CD1c-positive myeloid dendritic cell (primary cell): Measurements from ENCODE around the gene ADGRB3.

Experiments used
- DNase-seq: peaks from one replicate; pipeline ENCODE4 v3.0.0-alpha.2; 2016; ENCODE audit errors: extremely low spot score

ADGRB3 gene

DNA sequence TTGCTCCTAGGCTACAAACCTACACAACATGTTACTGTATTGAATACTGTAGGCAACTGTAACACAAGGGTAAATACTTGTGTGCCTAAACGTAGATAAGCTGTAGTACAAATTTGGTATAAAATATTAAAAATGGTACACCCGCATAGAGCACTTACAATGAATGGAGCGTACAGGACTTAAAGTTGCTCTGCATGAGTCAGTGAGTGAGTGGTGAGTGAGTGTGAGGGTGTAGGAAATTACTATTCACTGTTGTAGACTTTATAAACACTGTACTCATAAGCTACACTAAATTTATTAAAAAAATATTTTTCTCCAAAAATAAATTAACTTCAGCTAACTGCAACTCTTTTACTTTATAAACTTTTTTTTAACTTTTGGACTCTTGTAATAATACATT lies 391.6 kb downstream of the ADGRB3 start:
- no peak for DNase-seq

DNA sequence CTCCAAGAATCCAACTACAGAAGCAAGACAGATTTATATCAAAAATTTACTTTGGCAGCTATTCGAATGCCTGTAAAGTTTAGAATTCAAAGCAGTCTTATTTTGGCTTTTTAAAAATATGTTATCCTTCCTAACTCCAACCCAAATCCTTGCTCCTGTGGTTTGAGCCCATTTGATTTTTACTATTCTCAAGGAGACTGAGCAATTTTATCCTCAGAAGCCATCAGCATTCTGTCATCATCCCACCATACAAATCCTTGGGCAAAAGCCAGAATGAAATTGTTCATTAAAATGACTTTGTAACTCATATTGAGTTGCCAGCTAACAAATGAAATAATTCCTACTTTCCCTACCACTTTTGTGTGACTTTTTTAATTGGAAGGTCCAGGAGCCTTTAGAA lies 392.8 kb downstream of the ADGRB3 start:
- no peak for DNase-seq

DNA sequence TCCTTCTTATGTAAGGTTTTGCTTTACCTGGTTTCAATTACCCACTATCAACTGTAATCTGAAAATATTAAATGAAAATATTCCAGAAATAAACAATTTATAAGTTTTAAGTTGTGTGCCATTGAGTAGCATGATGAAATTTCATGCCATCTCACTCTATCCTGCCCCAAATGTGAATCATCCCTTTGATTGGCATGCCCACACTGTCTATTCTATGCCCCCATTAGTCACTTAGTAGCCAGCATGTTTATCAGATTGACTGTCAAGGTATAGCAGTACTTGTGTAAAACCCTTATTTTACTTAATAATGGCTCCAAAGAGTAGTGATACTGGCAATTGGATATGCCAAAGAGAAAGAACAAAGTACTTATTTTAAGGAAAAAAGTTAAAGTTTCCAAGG lies 403.8 kb downstream of the ADGRB3 start:
- DNase-seq, result no peak

DNA sequence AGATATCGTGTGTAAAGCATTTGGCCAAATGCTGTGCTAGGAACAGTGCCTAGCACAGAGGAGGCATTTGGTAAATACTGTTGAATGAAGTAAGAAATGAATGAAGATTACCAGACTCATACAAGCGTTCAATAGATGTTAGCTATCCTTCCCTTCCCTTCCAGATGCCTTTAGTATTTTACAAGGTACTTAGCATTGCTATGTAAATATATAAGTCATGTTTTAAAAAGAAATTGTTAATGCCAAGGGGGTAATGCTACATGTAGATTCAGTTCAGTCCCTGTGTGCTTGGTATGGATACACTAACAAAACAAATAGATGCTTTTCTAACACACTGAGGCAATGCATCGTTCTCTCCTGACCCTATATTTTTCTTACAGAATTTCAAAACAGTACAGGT lies 407.2 kb downstream of the ADGRB3 start:
- DNase-seq, result no peak

DNA sequence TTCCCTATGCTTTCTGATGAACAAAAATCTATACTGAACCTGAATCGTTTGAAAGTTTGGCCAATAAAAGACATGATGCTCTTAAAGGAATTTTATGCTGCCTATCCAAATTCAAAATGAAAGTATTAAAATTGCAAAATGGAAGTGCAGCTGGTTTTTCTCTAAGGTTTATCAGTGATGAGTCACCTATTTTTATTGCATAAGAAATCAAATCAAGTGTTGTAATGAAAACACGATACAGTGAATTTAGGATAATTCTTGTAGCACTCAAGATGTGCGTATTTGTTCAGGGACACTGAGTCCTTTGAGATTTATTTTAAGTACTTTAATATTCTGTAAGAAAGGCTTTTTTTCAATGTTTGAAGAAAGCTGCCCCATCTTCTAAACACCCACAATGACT lies 409.5 kb downstream of the ADGRB3 start:
- DNase-seq, result no peak

DNA sequence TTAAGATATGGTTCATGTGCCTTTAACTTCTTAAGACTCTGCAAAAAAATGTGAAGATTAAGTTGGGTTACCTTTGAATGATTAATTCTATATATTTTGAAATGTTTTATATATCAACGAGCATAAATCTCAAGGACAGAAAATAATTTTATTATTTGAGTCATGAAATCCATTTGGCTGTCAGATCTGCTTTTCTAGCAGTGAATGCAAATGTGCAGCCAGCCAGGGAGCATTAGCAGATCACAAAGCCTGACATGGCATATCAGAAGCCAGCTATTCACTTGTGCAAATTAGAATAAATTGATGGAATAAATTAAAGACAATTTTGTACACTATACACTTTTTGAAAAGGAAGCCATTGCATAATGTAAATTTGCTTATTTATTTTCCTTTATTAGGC lies 424.3 kb downstream of the ADGRB3 start:
- no peak for DNase-seq

DNA sequence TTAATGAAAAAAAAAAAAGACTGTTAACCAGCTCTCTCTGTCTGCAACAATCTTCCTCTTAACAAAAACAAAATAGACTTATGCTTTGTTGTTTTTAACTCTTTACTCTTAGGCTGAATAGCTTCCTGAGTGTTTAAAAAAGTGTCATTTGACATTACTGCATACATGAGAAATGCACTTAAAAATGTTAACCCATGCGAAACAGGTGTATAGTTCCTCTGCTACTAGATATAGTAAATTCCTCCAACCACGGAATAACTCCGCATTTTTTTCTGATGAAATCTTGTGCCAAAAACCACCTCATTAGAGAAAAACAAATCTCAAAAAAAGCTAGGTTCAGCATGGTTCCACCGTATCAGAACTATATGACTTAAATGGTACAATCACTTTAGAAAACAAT lies 426.0 kb downstream of the ADGRB3 start:
- DNase-seq, result no peak

DNA sequence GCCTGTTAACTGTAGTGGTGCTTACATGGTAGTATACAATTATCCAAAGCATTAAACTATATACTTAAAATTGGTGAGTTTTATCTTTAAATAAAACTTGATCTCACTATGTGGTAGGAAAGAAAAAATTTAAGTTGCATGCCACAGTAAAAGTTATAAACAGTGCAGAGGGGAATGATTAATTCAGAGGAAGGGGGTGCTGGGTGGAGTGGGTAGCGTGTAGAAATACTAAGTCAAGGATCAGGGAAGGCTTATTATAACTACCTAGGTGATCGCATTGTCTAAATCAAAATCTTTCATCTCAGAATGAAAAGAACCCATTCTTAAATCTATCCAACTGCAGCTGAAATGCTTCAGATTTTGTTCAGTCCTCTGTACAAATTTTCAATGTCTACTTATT lies 428.3 kb downstream of the ADGRB3 start:
- DNase-seq, result no peak

DNA sequence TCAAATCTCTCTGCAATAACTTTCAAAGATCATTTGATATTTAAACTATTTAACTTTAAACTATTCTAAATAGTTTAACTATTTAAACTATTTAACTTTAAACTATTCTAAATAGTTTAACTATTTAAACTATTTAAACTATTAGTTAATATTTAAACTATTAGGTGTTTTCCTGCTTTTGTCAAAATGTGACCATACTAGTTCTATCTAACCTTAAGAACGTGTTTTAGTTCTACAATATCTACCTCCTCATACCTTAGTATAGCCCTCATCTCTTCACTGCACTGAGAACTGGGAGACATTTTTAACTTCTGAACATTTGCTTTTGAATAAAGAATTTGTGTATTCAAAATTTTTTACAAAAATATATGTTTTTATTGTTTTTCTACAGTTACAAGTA lies 429.1 kb downstream of the ADGRB3 start:
- no peak for DNase-seq

DNA sequence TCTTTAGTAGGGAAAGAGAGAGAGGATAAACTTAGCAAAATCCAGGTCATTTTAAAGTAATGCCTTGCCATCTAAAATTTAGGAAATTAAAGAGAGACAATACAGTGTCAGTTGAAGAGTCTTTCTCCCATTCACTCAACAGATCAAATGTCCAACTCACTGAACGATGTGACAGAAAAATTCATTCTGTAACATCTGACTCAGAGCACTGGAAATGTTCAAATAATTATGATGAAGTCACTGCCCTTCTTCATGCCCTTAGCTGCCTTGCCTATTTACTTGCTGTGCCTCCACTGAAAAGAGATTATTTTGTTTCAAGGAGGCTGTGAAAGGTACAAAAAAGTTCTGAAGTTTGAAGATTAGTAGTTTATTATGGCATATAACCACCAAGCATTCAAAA lies 434.8 kb downstream of the ADGRB3 start:
- no peak for DNase-seq

DNA sequence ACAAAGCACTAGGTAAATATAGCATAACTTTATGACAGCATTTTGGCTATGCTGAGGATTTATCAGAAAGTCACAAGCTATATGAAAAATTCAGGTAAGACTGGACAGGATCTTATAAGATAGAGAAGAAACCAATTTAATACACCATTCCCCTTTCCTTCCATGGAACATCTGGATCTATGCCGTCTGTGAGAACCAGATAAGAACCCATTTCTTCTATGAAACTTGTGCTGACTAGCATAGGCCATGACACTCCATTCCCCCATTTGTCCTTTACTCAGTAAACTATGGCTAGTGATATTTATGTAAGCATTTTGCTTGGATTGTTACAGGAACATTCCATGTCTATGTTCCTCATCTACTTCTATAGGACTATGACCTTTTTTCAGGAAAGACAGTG lies 437.7 kb downstream of the ADGRB3 start:
- no peak for DNase-seq

DNA sequence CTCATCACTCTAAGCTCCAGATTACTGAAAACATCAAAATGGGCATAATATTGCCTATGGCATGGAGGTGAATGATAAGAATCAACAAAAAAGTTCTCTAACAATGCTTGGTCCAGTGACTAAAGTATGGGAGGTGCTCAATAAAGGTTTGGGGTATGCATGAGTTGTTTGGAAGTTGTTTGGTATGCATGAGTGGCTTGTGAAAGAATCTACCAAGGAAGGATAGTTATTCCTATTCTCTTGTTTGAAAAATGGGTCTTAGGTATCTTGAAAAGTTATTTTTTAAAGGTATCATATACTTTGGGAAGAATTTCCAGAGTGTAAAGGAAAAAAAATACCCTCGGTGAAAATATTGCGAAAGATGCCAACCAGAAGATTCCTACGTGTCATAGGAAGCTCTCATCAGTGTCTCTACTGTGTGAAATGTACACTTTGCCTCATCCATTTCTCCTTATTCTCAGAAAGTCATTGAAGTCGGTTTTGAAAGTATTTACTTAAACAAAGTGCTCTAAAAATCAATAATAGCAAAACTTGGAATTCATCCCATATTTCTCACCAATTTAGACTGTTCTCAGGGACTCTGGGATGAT lies 449.8 kb downstream of the ADGRB3 start:
- no peak for DNase-seq

DNA sequence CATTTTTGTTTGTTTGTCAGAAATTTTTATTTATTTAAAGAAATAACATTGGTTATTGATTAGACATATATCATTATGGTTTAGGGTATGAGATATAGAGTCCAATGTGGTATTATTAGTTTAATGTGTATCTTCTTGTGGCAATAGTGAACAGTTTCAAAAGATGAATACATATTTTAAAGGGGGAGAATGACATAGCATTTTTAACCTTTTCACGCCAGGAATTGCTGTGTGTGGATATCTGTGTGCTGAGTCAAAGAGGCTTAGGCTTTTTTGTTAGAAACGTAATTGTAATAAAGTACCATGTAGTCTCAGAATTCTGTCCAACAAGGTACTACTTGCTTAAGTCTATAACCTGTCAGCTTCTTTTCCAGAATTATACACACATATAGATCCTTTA lies 451.6 kb downstream of the ADGRB3 start:
- DNase-seq, result no peak

DNA sequence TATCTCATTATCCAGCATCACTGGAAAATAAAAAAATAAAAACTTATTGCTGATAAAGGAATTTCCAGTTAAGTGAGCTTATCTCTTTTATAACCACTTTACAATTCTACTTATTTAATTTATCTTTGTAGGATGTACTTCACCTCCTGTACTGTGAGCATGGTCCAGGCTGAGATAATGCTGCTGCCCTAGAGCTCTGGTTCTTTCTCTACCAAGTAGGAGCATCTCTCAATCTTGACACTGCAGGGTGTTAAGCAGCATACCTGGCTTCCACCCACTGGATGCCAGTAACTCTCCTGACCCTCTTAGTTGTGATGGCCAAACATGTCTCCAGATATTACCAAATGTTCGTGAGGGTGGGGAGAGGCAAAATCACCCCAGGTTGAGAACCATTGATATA lies 454.5 kb downstream of the ADGRB3 start:
- DNase-seq, result no peak

DNA sequence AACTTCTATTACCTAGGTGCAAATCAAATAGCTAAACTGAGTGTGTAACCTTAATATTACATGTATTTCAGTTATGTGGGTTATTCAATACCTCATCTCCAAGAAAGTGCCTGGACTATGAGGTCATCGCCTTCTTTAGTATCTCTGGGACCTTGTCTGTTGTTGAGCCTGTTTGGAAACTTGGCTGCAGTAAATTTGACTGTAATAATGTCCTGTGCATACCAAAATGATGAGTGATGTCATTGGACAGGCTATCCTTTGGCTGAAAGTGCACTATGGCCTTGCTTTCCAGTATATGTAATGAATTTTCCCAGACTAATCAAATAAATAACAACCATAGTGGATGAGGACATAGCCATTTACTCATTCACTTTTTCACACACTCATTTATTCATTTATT lies 455.1 kb downstream of the ADGRB3 start:
- DNase-seq, result no peak

DNA sequence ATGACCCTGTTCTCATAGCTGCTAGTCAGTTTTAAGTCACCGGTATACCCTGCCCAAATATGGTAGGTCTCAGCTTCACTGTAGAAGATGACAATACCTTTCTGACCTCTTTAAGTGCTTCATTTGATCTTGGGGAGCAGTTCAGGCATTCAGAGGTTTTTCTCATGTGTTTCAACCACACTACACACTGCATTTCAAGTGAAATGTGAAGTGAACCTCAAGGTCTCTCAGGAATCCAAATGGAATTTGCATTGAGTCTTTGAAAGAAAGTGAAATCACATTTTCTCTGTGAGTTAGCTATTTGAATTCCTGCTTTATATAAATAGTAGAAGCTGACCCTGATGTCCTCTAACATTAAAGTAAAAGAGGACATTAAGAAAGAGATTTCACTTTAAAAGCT lies 461.6 kb downstream of the ADGRB3 start:
- no peak for DNase-seq

DNA sequence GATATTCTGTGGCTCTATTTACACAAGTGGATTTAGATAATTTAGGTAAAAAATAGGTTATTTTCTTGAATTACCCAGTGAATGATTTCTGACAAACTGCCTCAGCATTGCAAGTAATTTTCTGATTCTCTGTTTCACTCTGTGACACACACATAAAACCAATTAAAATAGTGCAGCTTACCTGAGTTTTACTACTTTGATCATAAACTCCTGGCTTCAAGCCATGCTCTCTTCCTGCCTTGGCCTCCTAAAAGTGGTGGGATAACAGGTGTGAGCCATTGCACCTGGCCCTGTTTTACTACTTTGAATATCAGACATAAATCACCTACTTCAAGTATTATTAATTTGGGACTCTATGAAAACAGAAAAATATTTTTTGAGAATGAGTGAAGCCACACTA lies 462.9 kb downstream of the ADGRB3 start:
- DNase-seq, result no peak

DNA sequence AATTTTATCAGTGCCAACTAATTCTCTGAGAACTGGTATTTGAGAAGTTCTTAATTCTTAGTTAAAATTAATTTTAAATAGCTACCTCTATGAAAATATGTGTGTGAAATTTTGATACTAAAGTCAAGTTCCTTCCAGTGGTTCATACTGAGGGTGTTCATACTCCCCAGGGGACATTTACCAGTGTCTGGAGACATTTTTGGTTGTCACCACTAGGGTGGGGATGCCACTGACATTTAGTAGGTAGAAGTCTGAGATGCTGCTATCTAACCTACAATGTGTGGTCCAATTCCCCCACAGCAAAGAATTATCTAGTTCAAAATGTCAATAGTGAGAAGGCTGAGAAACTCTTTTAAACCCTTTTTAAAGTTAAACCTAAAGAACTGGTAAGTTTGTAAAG lies 463.8 kb downstream of the ADGRB3 start:
- DNase-seq, result no peak

DNA sequence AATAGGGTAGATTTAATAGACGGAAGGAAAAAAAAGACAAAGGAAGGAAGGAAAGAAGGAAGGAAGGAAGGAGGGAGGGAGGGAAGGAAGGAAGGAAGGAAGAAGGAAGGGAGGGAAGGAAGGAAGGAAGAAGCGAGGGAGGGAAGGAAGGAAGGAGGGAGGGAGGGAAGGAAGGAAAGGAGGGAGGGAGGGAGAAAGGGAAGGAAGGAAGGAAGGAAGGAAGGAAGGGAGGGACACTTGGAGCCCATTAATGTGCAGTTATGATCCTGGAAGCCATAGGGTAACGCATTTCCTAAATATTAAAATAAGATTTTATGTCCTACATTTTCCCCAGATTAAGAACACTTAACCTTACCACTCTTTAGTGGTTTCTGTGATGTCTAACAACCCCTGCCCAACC lies 465.7 kb downstream of the ADGRB3 start:
- no peak for DNase-seq

DNA sequence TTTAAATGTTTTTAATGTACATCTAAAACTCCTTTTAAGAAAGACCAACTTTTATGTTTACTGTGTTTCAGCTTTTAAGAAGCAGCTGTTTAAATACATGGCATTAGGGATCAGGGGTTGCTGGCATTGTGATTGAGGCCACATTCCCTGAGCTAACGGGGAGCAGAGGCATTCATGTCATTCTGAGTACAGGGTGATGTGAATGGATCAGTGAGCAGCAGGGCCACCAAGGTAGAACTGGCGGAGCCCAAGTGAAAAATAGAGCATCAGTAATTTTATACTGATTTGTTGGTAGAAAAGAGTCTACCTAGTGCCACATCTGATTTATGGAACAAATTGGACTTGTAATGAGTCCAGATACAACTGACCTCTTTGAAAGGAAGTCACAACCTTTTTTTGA lies 467.3 kb downstream of the ADGRB3 start:
- DNase-seq, result no peak

DNA sequence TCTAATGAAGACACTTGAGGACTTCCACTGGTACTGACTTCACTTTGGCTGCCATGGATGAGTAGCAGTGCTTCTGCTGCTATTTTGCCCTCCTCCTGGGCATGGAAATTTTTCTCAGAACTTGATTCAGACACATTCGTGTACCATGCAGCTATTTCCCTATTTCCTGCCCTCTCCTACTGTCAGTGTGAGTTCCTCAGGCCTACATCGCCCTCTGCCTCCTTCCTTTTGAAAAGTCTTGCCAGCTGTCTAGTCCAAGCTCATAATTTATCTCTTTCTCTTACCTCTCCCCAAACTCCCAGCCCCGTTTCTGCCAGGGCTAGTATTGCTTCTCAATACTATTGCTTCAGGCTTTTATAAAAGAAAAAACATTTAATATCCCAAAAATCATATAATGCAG lies 470.2 kb downstream of the ADGRB3 start:
- no peak for DNase-seq

DNA sequence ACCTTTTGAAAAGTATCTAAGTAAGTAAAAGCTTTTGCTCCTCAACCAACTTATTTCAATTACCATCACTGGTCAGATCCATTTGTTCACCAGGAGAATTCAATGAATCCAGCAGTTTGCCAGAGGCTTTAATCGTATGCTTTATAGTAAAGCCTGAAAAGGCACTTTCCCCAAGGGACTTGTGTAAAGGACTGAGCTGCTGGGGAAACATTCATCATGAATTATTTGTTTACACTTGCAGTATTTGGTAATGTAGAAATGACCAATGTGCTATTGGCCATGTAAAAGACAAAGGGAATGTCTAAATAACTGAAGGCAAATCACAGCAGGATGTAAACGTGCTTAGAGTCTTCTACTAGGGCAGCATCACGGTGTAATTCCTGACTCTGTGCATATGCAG lies 471.4 kb downstream of the ADGRB3 start:
- DNase-seq, result no peak

DNA sequence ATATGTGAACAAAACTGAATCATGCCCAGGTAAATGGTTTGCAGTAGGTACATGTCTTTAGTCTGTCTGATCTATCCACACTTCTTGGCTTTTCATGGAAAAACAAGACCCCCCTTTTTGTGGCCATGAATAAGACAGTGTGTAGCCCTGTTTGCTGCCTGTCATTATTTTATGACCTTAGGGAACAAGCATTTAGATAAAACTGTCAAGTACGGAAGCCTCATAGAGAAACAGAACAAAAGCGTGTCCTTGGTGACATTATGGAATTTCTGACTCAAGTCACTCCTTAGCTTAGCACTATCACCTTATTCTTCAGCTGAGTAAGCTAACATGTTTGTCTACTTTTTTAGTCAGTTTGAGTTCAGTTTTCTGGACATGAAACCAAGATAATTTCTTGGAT lies 476.2 kb downstream of the ADGRB3 start:
- DNase-seq, result no peak

DNA sequence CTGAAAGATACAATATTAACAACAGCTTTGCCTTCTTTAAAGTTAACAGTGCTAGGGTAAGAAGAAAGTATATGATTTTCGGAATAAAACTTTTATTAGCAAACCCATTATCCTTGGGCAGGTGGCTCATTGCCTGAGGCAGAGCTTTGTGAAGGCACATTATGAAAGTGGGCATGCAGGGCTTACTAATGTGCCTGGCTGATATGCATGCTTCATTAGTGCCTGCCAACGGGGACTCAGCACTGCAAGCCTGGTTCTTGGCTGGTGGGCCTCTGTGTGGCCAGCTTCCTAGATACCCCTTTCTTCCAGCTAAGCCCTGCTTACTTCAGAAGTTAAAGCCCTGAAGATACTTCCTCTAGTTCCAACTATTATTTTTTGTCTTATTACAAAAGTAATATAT lies 481.6 kb downstream of the ADGRB3 start:
- no peak for DNase-seq
